HG02798 (cell line): ENCODE results near the gene SMIM9.
A peak's percentile ranks its signal among the peaks of the same experiment; 100 is the strongest.
"Not testable (repeated sequence)": the region's sequence is repeated elsewhere in the genome, so short reads cannot be mapped to it uniquely, and the experiment has no call there.

Source experiments
- ATAC-seq: cut with Tn5 transposase; IDR thresholded peaks from one replicate; pipeline ENCODE4 v1.9.1; 2021; ENCODE audit warnings: mild to moderate bottlenecking; ENCODE audit not compliant: unreplicated experiment, poor library complexity

The SMIM9 gene

DNA sequence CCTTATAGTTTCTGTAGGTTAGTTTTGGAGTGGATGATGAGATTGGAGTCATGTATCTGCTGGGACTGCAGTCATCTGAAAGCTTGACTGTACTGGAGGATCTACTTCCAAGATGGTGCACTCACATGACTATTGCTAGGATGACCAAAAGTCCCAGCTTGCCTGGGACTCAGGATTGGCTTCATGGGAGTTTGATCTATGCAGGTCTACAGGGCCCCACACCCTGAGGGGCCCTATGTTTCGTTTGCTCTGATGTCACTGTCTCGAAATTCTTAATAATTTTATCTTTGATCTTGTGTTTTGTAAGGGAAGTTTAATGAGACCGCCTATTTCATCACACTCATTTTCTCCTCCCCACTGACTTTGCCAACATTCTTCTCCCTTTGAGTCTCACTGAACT, at the start of gene SMIM9:
Gene SMIM9 (minus strand): TSS at position 101 of the 400 bp plus-strand sequence. CDS start 3,806 bp downstream, outside the sequence.
- no peak for ATAC-seq

DNA sequence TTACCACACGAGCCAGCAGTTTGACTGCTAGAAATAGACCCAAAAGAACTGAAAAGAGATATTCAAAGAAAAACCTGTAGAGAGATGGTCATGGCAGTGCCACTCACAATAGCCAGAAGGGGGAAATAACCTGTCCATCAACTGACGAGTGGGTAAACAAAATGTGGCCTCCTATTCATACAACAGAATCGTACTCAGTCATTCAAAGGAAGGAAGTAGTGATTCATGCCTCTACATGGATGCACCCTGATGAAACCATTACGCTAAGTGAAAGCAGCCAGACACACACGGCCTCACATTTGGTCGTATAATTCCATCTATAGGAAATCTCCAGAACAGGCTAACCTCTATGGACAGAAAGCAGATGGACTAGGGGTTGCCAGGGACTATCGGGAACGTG, 49.6 kb upstream of the SMIM9 start:
- ATAC-seq, result not testable (repeated sequence)

DNA sequence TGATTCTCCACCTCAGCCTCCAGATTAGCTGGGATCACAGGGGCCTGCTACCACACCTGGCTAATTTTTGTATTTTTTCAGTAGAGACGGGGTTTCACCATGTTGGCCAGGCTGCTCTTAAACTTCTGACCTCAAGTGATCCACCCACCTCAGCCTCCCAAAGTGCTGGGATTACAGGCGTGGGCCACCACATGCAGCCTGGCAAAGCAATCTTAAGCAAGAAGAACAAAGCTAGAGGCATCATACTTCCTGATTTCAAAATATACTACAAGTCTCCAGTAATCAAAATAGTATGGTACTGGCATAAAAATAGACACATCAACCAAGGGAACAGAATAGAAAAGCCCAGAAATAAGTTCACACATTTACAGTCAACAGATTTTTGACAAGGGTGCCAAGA, 38.9 kb upstream of the SMIM9 start:
- ATAC-seq, result no peak

DNA sequence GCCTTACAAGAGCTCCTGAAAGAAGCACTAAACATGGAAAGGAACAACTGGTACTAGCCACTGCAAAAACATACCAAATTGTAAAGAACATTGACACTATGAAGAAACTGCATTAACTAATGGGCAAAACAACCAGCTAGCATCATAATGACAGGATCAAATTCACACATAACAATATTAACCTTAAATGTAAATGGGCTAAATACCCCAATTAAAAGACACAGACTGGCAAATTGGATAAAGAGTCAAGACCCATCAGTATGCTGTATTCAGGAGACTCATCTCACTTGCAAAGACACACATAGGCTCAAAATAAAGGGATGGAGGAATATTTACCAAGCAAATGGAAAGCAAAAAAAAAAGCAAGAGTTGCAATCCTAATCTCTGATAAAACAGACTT, 34.1 kb upstream of the SMIM9 start:
- not testable (repeated sequence) for ATAC-seq

DNA sequence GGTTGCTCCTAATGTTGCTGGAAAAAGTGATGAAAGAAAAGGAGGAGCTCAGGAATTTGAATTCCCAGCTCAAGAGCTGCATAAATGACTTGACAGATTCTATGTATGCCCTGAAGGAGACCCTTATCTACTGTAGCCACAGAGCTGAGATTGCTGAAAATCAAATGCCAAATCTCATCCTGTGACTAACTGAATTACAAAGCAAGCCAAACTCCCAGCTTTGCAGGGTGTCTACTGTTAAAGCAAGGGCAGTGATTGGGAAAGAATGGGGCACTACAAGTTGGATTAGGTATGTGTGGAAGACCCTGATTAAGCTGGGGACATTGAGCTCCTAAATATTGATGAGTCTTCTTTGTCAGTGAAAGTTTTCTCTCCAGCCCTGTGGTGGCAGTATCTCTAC, 20.8 kb upstream of the SMIM9 start:
- no peak for ATAC-seq

DNA sequence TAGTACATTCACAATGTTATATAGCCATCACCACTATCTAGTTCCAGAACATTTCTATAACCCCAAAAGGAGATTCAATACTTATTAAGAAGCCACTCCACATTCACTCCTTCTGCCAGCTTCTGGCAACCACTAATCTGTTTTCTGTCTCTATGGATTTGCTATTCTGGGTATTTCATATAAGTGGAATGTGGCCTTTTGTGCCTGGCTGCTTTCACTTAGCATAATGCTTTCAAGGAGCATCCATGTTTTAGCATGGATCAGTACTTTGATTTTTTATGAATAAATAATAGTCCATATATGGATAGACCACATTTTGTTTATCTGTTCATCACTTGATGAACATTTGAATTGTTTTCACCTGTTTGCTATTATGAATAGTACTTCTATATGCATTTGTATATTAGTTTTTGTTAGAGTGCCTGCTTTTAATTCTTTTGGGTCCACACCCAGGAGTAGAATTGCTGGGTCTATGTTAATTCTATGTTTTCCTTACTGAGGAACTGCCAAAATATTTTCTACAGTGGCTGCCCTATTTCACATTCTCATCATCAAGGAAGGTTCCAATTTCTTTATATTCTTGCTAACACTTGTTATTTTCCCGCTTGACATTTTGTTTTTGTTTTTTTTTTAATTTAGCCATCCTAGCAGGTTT, 16.6 kb upstream of the SMIM9 start:
- ATAC-seq, result no peak

DNA sequence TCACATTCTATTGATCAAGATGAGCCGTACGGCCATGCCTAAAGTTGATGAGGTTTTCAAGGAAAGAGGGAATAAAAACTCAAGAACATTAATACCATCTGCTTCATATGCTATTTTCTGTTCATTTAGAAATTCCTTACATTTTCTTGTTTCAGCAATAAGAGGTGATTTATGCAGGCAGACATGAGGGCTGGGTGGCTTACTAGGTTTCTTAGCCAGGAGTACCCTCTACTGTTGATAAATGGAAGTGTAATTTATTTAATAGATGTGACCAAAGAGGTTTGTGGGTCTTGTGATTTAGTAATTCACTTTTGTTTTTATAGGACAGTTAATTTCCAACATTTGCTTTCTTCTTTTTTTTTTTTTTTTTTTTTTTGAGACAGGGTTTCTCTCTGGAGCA, 6.4 kb upstream of the SMIM9 start:
- no peak for ATAC-seq

DNA sequence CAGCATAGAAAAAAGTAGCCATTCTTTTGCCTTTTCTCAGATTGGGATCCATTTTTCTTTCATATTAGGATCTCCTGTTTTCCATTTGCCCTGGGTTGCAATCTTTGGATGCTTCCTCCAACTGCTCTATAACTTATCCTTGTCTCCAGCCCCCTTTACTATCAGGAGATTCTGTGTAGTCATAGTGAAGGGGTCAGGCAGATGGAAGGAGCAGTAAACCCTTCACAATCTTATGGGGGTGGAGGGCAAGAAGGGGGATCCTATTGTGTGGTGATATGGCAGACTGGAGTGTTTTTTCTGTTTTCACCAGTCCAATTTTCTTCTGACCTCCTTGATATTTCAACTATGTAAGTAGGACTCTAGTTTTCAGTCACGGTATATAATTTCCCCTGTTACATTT, 1.7 kb upstream of the SMIM9 start:
- no peak for ATAC-seq

DNA sequence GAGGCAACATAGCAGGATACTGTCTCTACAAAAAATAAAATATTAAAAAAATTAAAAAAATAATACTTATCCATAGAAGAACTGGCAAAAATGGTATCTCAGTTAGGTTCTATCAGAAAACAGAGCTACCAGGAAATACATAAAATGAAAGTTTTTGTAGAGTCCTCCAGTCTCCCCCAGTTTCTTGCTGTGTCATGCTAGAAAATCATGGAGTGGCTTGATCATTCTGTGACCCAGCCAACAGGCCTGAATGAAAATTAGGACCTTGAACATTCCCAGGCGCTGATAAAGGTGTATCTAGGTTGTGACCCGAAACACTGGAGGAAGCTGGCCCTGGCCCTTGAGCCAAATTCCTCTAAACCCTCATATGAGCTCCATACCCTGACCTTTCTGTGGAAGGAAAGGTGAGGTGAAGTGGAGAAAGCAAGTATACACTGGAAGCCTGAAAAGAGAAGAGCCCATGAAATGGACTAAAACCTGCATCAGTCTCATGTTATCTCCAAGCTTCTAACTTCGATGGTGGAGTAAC, 652 bp downstream of the SMIM9 start:
- ATAC-seq, result no peak

DNA sequence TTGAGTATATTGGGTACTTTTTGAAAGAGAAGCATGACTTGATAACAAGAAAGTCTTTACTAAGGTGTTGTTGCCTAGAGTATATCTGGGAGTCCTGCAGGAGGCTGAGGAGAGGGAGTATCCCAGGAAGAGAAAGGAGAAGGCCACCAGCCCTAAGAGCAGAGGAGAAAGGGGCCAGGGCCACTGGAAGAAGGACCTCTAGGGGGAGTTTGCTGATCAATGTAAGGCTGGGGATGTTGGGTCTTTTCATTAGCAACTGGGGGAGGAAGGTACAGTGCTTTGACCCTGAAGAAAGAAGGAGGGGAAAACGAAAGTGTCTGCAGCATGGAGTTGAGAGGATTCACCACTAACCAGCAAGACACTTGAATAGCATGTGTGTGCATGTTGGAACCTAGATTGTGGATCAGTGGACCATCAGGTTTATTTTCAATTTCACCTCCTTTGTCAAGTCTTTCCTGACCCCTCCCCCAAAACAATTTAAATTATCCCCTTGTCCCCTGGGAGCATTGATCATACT, 4.5 kb downstream of the SMIM9 start:
- ATAC-seq, result no peak

DNA sequence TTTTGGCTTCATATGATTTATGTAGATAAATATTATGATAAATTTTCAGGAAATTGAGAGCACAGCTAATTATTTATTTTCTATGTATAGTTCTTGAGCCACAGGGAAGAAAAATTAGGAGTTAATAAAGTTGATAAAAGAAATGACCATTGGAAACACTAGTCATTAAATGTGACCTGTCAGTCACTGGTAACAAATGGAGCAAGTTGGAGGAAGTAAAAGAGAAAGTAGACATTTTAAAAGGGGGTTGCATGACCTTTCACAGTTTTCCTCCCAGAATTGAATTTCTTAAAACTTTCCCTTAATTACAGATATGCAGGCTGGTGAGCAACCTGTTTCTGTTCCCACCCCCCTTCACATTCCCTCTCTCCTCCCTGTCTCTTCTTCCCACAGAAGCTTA, 5.3 kb downstream of the SMIM9 start:
- ATAC-seq, result no peak

DNA sequence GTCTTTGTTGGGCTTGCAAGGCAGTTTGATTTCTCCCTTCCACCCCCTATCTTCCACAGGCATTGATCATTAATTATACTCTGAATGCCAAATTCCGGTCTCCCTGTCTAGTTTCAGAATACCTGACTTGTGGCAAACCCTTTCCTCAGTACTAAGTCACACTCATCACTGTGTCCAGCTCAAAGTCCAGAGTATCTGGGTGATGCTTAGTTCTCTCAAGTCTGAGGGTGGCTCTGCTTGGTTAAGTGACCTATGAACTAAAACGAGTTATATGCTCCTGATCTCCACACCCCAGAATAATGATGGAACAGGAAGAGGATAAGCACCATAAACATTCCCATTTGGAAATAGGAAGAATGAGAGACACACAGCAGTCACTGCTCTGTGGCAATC, 6.5 kb downstream of the SMIM9 start:
- ATAC-seq, result no peak

DNA sequence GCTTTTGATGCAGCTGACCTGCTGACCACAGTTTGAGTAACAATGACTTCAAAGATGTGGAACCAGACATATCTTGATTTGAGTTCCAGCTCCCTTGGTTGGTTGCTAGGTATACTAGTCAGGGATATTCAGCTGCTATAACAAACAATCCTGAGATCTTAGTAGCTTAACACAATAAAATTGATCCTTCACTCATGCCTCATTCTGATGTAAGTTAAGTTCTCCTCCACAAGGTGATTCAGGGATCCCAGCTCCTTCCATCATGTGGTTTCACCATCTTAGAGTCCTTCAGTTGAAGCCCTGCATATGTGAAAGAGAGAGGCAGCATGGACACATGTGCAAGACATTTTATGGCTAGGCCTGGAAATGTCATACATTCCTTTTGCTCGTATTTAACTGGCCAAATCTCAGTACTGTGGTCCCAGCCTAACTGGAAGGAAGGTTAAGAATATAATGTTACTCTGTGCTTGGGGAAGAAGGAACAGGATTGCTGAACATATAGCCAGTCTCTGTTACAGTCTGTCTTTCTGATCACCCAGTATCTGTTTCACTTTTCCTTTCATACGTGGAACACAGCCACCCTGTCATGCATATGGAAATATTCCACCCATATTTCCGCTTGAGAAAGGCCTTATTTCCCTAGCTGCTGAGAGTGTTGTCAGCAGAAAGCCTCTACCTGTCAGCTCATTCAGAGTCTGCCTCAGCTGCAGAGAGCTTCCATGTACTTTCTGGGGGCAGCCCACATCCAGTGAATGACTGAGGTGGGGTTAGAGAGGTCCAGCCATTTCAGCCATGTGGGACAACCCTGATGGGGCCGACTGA, 7.1 kb downstream of the SMIM9 start:
- ATAC-seq, result peak; percentile 93

DNA sequence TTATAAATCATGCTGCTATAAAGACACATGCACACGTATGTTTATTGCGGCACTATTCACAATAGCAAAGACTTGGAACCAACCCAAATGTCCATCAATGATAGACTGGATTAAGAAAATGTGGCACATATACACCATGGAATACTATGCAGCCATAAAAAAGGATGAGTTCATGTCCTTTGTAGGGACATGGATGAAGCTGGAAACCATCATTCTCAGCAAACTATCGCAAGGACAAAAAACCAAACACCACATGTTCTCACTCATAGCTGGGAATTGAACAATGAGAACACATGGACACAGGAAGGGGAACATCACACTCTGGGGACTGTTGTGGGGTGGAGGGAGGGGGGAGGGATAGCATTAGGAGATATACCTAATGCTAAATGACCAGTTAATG, 8.9 kb downstream of the SMIM9 start:
- ATAC-seq, result not testable (repeated sequence)

DNA sequence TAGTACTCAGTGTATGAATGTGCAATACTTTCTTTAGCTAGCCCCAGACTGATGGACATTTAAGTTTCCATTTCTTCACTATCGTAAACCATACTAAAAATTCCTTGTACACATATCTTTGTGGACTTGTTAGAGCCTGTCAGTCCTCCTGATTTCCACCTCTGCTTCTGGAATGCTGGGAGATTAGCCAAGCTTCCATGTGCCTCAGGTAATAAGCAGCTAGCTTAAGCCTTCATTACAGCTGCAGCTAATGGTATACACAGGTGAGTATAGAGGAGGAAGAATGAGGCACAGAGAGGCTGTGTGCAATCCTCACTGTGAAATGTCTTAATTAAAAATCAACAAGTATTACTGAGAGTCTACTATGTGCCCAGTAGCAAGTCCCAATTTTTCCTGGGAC, 9.8 kb downstream of the SMIM9 start:
- ATAC-seq, result no peak

DNA sequence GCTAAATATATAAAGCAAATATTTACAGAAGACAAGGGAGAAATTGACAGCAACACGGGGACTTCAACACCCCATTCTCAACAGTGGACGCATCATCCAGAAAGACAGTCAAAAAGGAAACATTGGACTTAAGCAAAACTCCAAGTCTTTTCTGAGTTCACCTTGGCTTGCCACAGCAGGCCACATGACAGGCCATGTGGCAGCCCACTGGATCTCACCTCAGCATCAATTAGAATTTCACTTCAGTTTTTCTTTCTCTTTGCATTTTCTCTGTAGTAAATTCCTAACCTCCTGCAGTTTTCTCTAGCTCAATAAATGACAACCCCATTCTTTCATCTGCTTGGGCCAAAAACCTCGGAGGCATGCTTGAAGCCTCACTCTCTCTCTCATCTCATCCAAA, 12.4 kb downstream of the SMIM9 start:
- ATAC-seq, result no peak

DNA sequence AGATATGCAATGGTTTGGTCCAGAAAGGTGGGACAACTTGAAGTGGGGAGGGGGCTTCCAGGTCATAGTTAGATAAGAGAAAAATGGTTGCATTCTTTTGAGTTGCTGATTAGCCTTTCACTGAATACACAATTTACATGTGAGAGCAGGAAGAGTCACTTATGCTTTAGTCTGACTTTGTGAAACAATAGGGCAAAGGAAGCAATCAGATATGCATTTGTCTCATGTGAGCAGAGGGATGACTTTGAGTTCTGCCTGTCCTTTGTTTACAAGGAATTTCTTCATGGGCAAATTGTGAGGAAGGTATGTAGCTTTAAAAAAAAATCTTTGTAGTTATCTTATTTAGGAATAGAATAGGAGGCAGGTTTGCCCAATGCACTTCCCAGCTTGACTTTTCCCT, 12.9 kb downstream of the SMIM9 start:
- ATAC-seq, result no peak

DNA sequence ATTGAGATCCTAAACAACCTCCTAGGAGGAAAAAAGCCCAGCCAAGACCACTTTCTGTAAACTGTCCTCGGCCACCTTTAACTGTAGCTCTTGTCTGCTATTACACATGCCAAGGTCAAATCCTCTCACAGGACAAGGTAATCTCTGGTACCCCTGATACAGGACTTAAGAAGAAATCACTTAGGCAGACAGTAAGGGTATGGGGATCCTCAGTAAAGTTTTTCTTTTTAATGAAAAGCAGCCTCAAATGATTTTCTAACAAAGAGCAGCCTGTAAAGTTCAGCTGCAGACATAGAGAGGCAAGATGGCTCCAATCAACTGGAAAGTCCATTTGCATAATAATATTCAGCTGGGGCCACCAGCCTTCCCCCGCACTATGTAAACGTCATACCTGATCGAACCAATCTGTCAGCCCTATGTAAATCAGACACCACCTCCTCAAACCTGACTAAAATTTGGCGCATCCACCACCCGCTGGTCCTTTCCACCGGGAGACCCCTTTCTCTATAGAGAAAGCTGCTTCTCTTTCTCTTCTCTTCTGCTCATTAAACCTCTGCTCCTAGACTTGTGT, 14.6 kb downstream of the SMIM9 start:
- ATAC-seq, result no peak

DNA sequence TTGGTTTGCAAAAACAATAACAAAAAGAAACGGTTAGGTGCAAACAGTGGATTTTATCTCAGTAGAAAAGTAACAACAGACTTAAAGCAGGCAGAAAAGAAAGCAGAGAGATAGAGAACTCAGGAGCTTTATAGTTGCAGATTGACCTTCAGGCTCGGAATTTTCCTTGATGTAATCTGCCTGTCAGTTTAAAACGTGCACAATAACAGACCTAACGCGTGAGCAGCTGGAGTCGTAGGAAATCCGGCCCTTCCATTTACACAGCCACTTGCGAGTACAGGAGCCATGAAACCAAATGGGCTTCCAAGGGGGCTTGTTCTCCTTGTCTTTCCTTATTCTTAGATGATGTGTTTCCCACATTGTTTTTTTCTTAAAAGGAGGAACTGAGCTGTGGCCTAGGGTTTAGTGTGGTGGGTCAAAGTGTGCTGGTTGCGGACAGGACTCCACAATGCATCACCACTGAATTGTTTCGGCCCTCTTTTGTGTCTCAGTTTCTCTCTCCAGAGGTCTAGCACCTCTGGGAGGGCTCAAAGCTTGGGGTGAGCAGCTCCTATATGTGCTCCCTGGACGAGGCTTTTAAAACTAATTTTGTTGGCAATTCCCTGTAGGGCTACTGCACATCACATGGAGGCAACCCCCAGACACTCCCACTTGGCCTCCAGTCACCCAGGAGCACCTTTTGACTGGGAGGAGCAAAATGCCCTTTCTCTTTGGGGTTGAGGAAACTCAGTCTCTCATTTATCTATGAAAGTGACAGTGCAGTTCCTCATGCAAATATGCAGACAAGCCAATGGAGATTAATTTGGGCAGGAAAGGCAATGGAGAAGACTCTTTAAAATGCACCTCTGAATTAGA, 15.3 kb downstream of the SMIM9 start:
- no peak for ATAC-seq

DNA sequence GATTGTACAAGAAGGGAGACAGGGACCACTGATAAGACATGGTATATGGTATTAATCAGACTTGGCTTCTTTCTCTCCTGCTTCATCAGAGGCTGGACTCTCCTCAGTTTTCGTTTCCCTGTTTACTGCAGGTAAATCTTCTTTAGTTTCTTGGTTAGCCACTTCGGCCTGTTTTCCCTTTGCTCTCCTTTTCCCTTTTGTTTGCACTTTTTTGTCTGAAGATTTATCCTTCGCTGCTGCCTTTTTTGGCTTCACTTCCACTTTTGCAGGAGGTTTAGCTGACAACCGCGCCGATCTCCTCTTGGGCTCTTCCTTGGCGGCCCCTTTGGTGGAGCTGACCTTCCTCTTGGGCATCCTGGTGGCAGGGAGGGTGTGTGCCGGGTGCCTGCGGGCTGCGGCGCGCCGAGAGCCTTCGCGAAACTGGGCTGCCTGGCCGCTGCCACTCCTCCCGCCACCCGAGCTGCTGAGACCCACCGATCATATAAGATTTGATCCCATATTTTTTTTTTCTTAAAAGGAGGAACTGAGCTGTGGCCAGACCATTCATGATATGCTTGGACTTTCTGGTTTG, 17.3 kb downstream of the SMIM9 start:
- ATAC-seq, result not testable (repeated sequence)
